Skeletal muscle satellite cell (primary cell): Measurements from ENCODE around the gene TTLL5. TPM values are rescaled to one million over a fixed set of nuclear protein-coding genes. Genes with fewer than 3 reads are reported as not detected.
A peak's percentile ranks its signal among the peaks of the same experiment; 100 is the strongest.

Experiments
- H3K27me3 ChIP-seq: 2 replicates; pipeline ENCODE4 v1.7.0; 2013; ENCODE audit warnings: low read length; ENCODE audit not compliant: control insufficient read depth, insufficient read depth
- H3K36me3 ChIP-seq: 2 replicates; pipeline ENCODE4 v1.7.0; 2013; ENCODE audit warnings: mild to moderate bottlenecking, control low read depth, low read length; ENCODE audit not compliant: insufficient read depth
- H3K4me1 ChIP-seq: 2 replicates; pipeline ENCODE4 v1.7.0; 2013; ENCODE audit warnings: low read length; ENCODE audit not compliant: control insufficient read depth, insufficient read depth
- H3K4me2 ChIP-seq: 2 replicates; pipeline ENCODE4 v1.7.0; 2013; ENCODE audit warnings: mild to moderate bottlenecking, low read length
- H3K4me3 ChIP-seq: 2 replicates; pipeline ENCODE4 v1.7.0; 2013; ENCODE audit warnings: low read length
- H3K9ac ChIP-seq: 2 replicates; pipeline ENCODE4 v1.7.0; 2013; ENCODE audit warnings: mild to moderate bottlenecking, low read depth, low read length, moderate library complexity
- H3K9me3 ChIP-seq: replicated peaks from 2 replicates; pipeline ENCODE4 v1.7.0; 2013; ENCODE audit warnings: mild to moderate bottlenecking, control low read depth, low read length
- total RNA-seq: library from RNA; depleted of rRNA; stranded (reverse); fragments of >200 nt; gene quantifications from 2 replicates; pipeline ENCODE4 v1.2.3, GENCODE V29; 2012; rRNA removed

The TTLL5 gene
- 17.3 and 19.3 TPM in 2 replicates for total RNA-seq

DNA sequence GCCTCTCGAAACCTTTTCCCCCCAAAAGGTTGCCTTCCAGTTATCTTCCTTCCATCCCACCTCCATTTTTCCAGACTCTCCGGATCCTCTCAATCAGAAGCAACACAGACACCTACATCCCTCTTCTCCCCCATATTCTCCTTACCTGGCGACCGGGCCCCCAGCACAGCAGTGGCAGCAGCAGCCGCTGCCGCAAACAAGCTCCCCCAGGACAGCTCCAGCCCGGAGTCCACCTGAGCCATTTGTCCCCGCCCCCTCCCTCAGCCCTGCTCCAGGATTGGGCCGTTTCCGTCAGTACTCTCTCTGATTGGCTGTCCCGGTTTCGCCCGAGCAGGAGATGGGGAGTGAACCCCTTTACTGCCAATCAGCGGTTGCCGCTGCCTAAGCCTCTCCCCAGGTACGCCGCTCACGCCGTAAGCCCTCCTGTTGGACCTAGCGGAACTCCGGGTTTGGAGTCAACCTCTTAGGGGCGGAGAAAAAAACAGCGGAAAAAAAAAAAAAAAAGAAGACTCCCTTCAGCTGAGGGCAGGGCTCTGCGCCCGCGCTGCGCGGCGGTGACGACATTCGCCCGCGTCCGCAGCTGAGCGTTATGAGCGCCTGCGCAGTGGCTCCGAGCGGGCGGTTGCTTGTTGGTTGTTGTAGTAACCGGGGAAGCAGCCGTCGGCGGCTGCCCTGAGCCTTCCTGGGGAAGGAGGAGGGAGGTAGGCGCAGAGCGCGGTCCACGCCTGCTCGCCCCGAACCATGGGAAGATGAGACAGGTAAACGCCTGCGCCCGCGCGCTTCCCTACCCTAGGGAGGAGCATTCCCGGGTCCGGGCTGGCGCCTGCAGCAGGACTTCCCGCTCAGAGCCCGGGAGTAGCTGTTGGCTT, at the start of gene TTLL5, which contains the start of gene ERG28:
TTLL5 (plus strand) TSS at position 617 of the 869 bp plus-strand sequence. CDS start 1,904 bp downstream, outside the sequence.
ERG28 (minus strand) TSS at position 247 of the 869 bp plus-strand sequence. CDS start 3,374 bp downstream, outside the sequence.
- Histone ChIP-seq H3K4me2 (peak within 1 kb of the TSS; percentile 80), H3K9ac (peak within 1 kb of the TSS; percentile 86)

GRCh38 chr14:75612157-75612556, 48.9 kb upstream of the TTLL5 start:
- no peaks in the 10 kb centered on the region for H3K36me3 ChIP-seq
- peaks cover 11% of the 10 kb centered on the region for H3K9me3 ChIP-seq
- no peak overlapping the region for H3K9ac ChIP-seq
- no peak overlapping the region for H3K4me3 ChIP-seq
- H3K27me3 ChIP-seq, result no peaks in the 10 kb centered on the region
- peaks cover 21% of the 10 kb centered on the region for H3K4me1 ChIP-seq
- no peak overlapping the region for H3K4me2 ChIP-seq

More for the DNA sequence above, at the start of gene TTLL5, which contains the start of gene ERG28:
- Histone ChIP-seq H3K9me3 (no peaks in the 10 kb centered on the region), H3K27me3 (no peaks in the 10 kb centered on the region), H3K4me1 (peaks cover 13% of the 10 kb centered on the region), H3K36me3 (peaks cover 10% of the 10 kb centered on the region), H3K4me3 (peak within 1 kb of the TSS; percentile 95)

DNA sequence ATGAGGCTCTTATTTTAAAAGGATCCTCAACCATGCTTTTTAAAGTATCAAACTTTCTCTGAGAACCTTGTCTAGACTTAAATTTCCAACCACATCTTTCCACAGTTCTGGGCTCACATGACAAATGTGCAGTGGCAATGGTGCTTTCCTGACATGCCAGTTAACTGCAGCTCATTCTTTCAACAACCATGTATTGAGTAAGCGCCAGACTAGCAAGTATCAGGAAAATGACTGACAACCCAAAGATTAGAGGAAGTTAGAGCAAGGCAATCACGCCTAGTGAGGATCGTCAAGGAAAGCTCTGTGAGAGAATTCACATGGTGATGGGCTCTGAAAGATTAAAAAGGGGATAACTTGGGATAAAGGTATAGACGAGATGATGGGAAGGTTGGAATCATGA, 46.9 kb upstream of the TTLL5 start:
- H3K9me3 ChIP-seq, result no peaks in the 10 kb centered on the region
- no peak overlapping the region for H3K4me3 ChIP-seq
- H3K27me3 ChIP-seq, result no peaks in the 10 kb centered on the region
- no peak overlapping the region for H3K4me2 ChIP-seq
- H3K9ac ChIP-seq, result no peak overlapping the region
- H3K4me1 ChIP-seq, result peaks cover 20% of the 10 kb centered on the region
- no peaks in the 10 kb centered on the region for H3K36me3 ChIP-seq

GRCh38 chr14:75615200-75615599, 45.8 kb upstream of the TTLL5 start:
- Histone ChIP-seq H3K4me2 (no peak overlapping the region), H3K9me3 (no peaks in the 10 kb centered on the region), H3K27me3 (no peaks in the 10 kb centered on the region), H3K4me3 (no peak overlapping the region), H3K4me1 (peaks cover 10% of the 10 kb centered on the region), H3K9ac (no peak overlapping the region), H3K36me3 (no peaks in the 10 kb centered on the region)

DNA sequence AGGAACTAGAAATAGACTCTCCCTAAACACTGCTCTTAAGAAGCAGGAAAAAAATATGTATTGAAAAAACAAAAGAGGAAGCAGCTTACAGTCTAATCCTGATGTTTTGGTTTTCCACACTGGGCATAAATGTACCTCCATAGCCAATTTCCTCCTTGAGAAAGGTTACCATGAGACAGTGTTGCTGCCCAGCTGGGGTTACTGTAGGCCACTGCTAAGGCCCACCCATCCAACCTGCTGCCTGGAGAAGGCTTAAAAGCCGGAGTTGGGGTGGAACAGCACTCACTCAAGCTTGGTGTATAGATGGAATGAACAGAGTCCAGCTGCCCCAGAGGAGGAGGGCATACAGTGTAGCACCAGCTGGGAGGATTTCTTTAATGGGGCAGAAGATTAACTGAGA, 41.5 kb upstream of the TTLL5 start:
- Histone ChIP-seq H3K9ac (no peak overlapping the region), H3K27me3 (no peaks in the 10 kb centered on the region), H3K4me3 (no peak overlapping the region), H3K9me3 (no peaks in the 10 kb centered on the region), H3K4me2 (no peak overlapping the region), H3K36me3 (no peaks in the 10 kb centered on the region), H3K4me1 (no peaks in the 10 kb centered on the region)

DNA sequence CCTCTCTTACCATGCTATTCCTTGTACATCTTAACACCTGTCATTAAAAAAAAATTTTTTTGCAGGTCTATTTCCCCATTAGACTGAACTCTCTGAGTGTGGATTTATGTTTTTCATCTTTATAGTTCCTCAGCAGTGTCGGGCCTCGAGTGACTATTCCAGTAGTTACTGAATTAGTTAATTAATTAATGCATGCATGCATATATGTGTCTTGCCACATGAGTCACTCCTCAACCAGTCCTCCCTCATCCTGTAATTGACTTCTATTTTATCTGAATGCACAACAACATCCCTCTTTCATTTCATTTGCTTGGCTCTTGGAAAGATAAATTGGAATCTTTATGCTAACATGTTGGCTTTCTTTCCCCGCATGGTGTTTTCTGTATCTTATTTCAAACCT, 36.0 kb upstream of the TTLL5 start:
- H3K4me2 ChIP-seq, result no peak overlapping the region

DNA sequence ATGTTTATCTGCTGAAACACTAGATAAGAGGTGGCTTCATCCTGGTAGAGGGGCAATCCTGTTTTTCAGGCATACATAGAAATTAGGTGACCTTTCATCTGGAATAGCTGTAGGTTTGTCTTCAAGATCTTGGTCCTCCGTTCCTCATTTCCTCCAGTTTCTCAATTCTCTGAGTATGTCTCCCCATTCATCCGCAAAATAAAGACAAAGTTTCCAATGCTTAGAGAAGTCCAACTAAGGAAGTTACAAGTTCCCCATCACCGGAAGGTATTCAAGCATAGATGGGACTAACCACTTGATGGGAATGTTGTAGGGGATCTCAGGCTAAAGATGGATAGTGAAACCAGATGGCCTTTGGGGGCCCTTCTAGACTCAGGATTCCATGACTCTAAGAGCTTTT, 34.6 kb upstream of the TTLL5 start:
- no peaks in the 10 kb centered on the region for H3K9me3 ChIP-seq
- H3K4me3 ChIP-seq, result no peak overlapping the region

More for the DNA sequence above, 36.0 kb upstream of the TTLL5 start:
- Histone ChIP-seq H3K4me1 (peaks cover 6% of the 10 kb centered on the region), H3K36me3 (no peaks in the 10 kb centered on the region), H3K27me3 (no peaks in the 10 kb centered on the region), H3K9ac (no peak overlapping the region), H3K9me3 (no peaks in the 10 kb centered on the region), H3K4me3 (no peak overlapping the region)

GRCh38 chr14:75626863-75627262, 34.2 kb upstream of the TTLL5 start:
- Histone ChIP-seq H3K4me1 (peaks cover 6% of the 10 kb centered on the region), H3K4me3 (no peak overlapping the region), H3K9me3 (no peaks in the 10 kb centered on the region), H3K4me2 (no peak overlapping the region), H3K36me3 (no peaks in the 10 kb centered on the region), H3K27me3 (no peaks in the 10 kb centered on the region), H3K9ac (no peak overlapping the region)

More for the DNA sequence above, 34.6 kb upstream of the TTLL5 start:
- no peaks in the 10 kb centered on the region for H3K27me3 ChIP-seq
- H3K4me1 ChIP-seq, result peaks cover 6% of the 10 kb centered on the region
- no peak overlapping the region for H3K4me2 ChIP-seq
- H3K36me3 ChIP-seq, result no peaks in the 10 kb centered on the region
- no peak overlapping the region for H3K9ac ChIP-seq

GRCh38 chr14:75627406-75627805, 33.6 kb upstream of the TTLL5 start:
- Histone ChIP-seq H3K9me3 (no peaks in the 10 kb centered on the region), H3K4me1 (peaks cover 6% of the 10 kb centered on the region), H3K4me2 (no peak overlapping the region), H3K4me3 (no peak overlapping the region), H3K27me3 (no peaks in the 10 kb centered on the region), H3K36me3 (no peaks in the 10 kb centered on the region), H3K9ac (no peak overlapping the region)

GRCh38 chr14:75628816-75629215, 32.2 kb upstream of the TTLL5 start:
- Histone ChIP-seq H3K9ac (no peak overlapping the region), H3K4me2 (no peak overlapping the region), H3K36me3 (no peaks in the 10 kb centered on the region), H3K9me3 (no peaks in the 10 kb centered on the region), H3K4me1 (peaks cover 6% of the 10 kb centered on the region), H3K27me3 (no peaks in the 10 kb centered on the region), H3K4me3 (no peak overlapping the region)

- H3K9ac ChIP-seq, result no peak overlapping the region
- no peaks in the 10 kb centered on the region for H3K36me3 ChIP-seq
- H3K4me3 ChIP-seq, result no peak overlapping the region
- no peaks in the 10 kb centered on the region for H3K9me3 ChIP-seq
- no peak overlapping the region for H3K4me2 ChIP-seq
- H3K27me3 ChIP-seq, result no peaks in the 10 kb centered on the region
- peaks cover 10% of the 10 kb centered on the region for H3K4me1 ChIP-seq
Measured at GRCh38 chr14:75630695-75631452, 30.2 kb upstream of the TTLL5 start.
